GM23248 (cell line): ENCODE measurements around the gene RAMP1. TPM values are rescaled to one million over a fixed set of nuclear protein-coding genes. Genes with fewer than 3 reads are reported as not detected.

ENCODE experiments used
- DNase-seq: peaks from one replicate; pipeline ENCODE4 v3.0.0-alpha.2; 2015
- H2AFZ ChIP-seq: fragments of 200-600 bp; sonication (generic); 2 replicates; pipeline ENCODE4 v1.6.1; 2016; ENCODE audit warnings: antibody characterized with exemption
- H3F3A ChIP-seq: fragments of 200-600 bp; sonication (generic); 2 replicates; pipeline ENCODE4 v1.6.1; 2016; ENCODE audit warnings: mild to moderate bottlenecking, antibody characterized with exemption, mixed run types; ENCODE audit not compliant: insufficient read depth
- H3K27ac ChIP-seq: fragments of 200-600 bp; sonication (generic); 2 replicates; pipeline ENCODE4 v1.5.1; 2016; ENCODE audit warnings: mild to moderate bottlenecking
- H3K27me3 ChIP-seq: fragments of 200-600 bp; sonication (generic); replicated peaks from 2 replicates; pipeline ENCODE4 v1.6.1; 2016; ENCODE audit warnings: mild to moderate bottlenecking; ENCODE audit not compliant: insufficient read depth
- H3K36me3 ChIP-seq: fragments of 200-600 bp; sonication (generic); 2 replicates; pipeline ENCODE4 v1.6.1; 2016; ENCODE audit warnings: low read depth, mild to moderate bottlenecking
- H3K4me1 ChIP-seq: fragments of 200-600 bp; sonication (generic); 2 replicates; pipeline ENCODE4 v1.6.1; 2016; ENCODE audit warnings: mild to moderate bottlenecking; ENCODE audit not compliant: insufficient read depth
- H3K4me2 ChIP-seq: fragments of 200-600 bp; sonication (generic); one replicate; pipeline ENCODE4 v1.6.1; 2016; ENCODE audit warnings: mild to moderate bottlenecking; ENCODE audit not compliant: unreplicated experiment
- H3K4me3 ChIP-seq: fragments of 200-600 bp; sonication (generic); 2 replicates; pipeline ENCODE4 v1.5.1; 2016; ENCODE audit warnings: mild to moderate bottlenecking
- H3K79me2 ChIP-seq: fragments of 200-600 bp; sonication (generic); 2 replicates; pipeline ENCODE4 v1.6.1; 2016; ENCODE audit warnings: mild to moderate bottlenecking; ENCODE audit not compliant: insufficient read depth
- H3K9ac ChIP-seq: fragments of 200-600 bp; sonication (generic); 2 replicates; pipeline ENCODE4 v1.6.1; 2016; ENCODE audit warnings: mild to moderate bottlenecking
- H3K9me2 ChIP-seq: fragments of 200-600 bp; sonication (generic); 2 replicates; pipeline ENCODE4 v1.6.1; 2016; ENCODE audit warnings: mixed run types, mild to moderate bottlenecking, moderate library complexity; ENCODE audit not compliant: insufficient read depth
- H3K9me3 ChIP-seq: fragments of 200-600 bp; sonication (generic); one replicate; pipeline ENCODE4 v1.6.1; 2017; ENCODE audit warnings: low read depth
- H4K20me1 ChIP-seq: fragments of 200-600 bp; sonication (generic); 2 replicates; pipeline ENCODE4 v1.6.0; 2016; ENCODE audit not compliant: insufficient read depth
- EZH2 ChIP-seq: fragments of 200-600 bp; sonication (generic); IDR thresholded peaks from 2 replicates; pipeline ENCODE4 v1.6.1; 2018; ENCODE audit warnings: antibody characterized with exemption, mild to moderate bottlenecking; ENCODE audit not compliant: insufficient read depth, poor library complexity, severe bottlenecking
- EZH2phosphoT487 ChIP-seq: fragments of 200-600 bp; sonication (generic); IDR thresholded peaks from 2 replicates; pipeline ENCODE4 v1.6.1; 2018; ENCODE audit warnings: antibody characterized with exemption, moderate library complexity, mild to moderate bottlenecking, low read depth; ENCODE audit not compliant: insufficient read depth
- WGBS, 2 experiments: methylation state at CpG; one replicate each; pipeline ENCODE4 v1.1.6; 2015 to 2017; ENCODE audit warnings: low lambda C conversion rate in 2 of 2, low coverage in 1 of 2; ENCODE audit errors: missing lambda C conversion rate in 2 of 2; 5-methylcytosine and 5-hydroxymethylcytosine counted together
- in situ Hi-C: fragments of 300-500 bp; cut with MboI; formaldehyde crosslinking; loops from 2 replicates; pipeline ENCODE4 v1.15.0; 2020
- polyA plus RNA-seq: library from polyadenylated mRNA; unstranded; fragments of >200 nt; fragmentation: Nextera tagmentation; extraction: Ambion mirVana; gene quantifications from 2 replicates; pipeline ENCODE4 v1.2.1, GENCODE V29; 2016
- total RNA-seq: library from RNA; depleted of rRNA; stranded (reverse); fragments of >200 nt; shearing (Covaris generic); gene quantifications from 2 replicates; pipeline ENCODE4 v1.2.3, GENCODE V29; 2014

The RAMP1 gene
- total and polyA plus RNA-seq, 2 experiments from 2014 or later: 4.1 to 11.1 TPM

DNA sequence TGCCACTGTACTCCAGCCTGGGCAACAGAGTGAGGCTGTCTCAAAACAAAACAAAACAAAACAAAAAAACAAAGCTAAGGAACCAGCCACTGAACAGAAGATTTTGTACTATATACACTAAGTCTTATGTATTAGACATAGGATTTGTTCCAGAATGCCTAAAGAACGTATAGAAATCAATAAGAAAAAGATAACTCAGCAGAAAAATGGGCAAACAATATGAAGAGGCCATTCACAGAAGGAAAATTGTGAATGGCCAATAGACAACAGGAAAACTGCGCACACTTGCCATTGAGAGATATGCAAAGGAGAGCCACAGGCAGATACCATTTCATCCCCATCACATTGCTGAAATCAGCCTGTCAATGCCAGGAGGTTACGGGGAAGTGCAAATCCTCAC lies 92.5 kb downstream of the RAMP1 start:
- H3K27ac ChIP-seq: no peak overlapping the region
- no peak overlapping the region for H3K9ac ChIP-seq
- H3K4me3 ChIP-seq: no peak overlapping the region
- H3K4me2 ChIP-seq: no peak overlapping the region
- no peaks in the 10 kb centered on the region for H3K4me1 ChIP-seq
- H3K36me3 ChIP-seq: no peaks in the 10 kb centered on the region
- no peak for DNase-seq
- TF ChIP-seq EZH2phosphoT487: no peak
- no peak for TF ChIP-seq EZH2
- H3K9me3 ChIP-seq: no peaks in the 10 kb centered on the region
- H4K20me1 ChIP-seq: no peaks in the 10 kb centered on the region
- WGBS, 2 experiments: 63 to 64% methylated on average over 3 of the region's 3 CpGs
- in situ Hi-C loops: no loop called here
- no peaks in the 10 kb centered on the region for H3F3A ChIP-seq
- no peaks in the 10 kb centered on the region for H3K9me2 ChIP-seq
- H2AFZ ChIP-seq: no peak overlapping the region
- no peaks in the 10 kb centered on the region for H3K79me2 ChIP-seq
- H3K27me3 ChIP-seq: peaks cover 32% of the 10 kb centered on the region; the same call in 1 of the 2 replicates

DNA sequence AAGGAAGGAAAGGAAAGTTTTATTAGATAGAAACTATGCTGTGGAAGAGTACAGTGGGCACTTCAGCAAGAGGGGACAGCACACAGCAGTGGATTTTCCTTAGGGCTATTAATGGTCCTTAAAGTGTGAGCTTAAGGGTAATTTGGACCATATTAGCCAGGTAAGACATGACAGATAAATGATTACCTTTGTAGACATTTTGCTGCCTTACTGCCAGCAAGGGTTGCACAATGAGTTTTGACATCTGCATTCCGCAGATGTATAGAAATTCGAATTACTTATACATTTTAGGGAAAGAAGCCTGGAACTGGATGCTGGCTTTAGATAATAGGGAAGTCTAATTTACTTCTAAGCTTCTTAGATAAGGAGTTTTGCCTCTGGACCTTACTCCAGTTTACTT lies 93.4 kb downstream of the RAMP1 start:
- Histone ChIP-seq H3K4me3 (no peak overlapping the region), H3F3A (no peaks in the 10 kb centered on the region), H3K9me3 (no peaks in the 10 kb centered on the region), H3K4me2 (no peak overlapping the region), H4K20me1 (no peaks in the 10 kb centered on the region), H3K36me3 (no peaks in the 10 kb centered on the region), H3K27me3 (peaks cover 34% of the 10 kb centered on the region; the same call in 1 of the 2 replicates), H2AFZ (no peak overlapping the region), H3K9me2 (no peaks in the 10 kb centered on the region), H3K27ac (no peak overlapping the region), H3K79me2 (no peaks in the 10 kb centered on the region), H3K9ac (no peak overlapping the region), H3K4me1 (no peaks in the 10 kb centered on the region)
- 70 to 89% methylated on average over 2 of the region's 2 CpGs for WGBS, 2 experiments
- in situ Hi-C loops: no loop called here
- DNase-seq: no peak
- no peak for TF ChIP-seq EZH2phosphoT487
- no peak for TF ChIP-seq EZH2

DNA sequence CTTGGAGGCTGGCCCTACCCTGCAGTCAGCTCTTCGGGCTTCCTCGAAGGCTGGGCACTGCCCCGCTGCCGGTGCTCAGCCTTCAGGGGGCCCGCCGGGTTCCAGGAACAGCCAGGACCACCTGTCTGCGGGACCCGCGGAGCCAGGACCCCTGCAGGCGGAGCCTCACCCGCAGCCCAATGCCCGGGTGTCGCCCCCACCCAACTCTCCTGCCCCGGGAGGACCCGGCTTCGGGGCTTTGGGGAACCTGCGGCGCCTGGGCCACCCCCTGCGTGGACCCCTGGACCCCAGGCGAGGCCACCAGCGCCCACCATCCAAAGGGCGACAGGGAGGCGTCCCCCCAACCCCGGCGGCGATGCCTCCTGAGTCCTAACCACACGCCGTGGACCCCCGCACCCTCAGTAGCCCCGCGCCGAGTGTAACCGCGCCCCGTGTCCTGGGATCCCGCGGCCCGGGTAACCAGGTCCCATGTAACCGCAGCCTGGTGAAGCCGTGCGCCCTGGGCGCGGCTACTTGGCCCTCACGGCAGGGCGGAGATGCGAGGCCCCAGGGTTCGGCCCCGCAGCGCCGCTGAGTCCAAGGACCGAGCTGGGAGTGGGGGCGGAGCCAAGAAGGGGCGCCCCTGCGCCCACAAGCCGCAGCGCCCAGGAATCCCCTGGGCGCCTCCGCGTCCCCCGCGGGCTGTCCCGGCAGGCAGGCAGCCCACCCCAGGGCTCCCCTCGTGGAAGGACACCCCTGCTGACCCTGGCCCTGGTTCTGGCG lies 96.4 kb downstream of the RAMP1 start:
- Histone ChIP-seq H3F3A (no peaks in the 10 kb centered on the region), H3K9me3 (no peaks in the 10 kb centered on the region), H4K20me1 (no peaks in the 10 kb centered on the region), H3K4me1 (no peaks in the 10 kb centered on the region), H3K4me2 (peak overlapping the region; percentile 81), H2AFZ (peak overlapping the region; percentile 45; the same call in 1 of the 2 replicates), H3K36me3 (no peaks in the 10 kb centered on the region), H3K27ac (no peak overlapping the region), H3K79me2 (no peaks in the 10 kb centered on the region), H3K27me3 (peaks cover 34% of the 10 kb centered on the region; the same call in 1 of the 2 replicates), H3K9me2 (no peaks in the 10 kb centered on the region), H3K9ac (no peak overlapping the region), H3K4me3 (peak overlapping the region; percentile 58)
- in situ Hi-C loops: no loop called here
- WGBS, 2 experiments: 4 to 5% methylated on average over 47 to 54 of the region's 64 CpGs
- TF ChIP-seq EZH2: no peak
- TF ChIP-seq EZH2phosphoT487: no peak
- DNase-seq: peak; percentile 52

DNA sequence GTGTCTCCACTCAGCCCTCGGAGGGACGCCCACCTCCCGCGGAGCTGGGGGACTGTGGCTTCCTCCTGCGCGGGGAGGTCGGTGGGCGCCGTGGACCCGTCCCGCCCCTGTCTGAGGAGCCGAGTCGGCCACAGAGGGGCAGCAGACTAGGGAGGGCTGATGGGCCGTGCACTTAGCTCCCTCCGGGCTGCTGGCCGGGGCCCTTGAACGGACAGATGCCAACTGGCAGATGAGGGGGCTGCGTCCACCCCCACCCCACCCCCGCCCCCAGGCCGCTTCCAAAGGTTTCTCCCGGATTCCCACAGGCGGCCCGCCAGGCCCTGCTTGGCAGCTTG lies 96.9 kb downstream of the RAMP1 start:
- peaks cover 34% of the 10 kb centered on the region; the same call in 1 of the 2 replicates for H3K27me3 ChIP-seq
- H4K20me1 ChIP-seq: no peaks in the 10 kb centered on the region
- H3K9ac ChIP-seq: no peak overlapping the region
- no peak overlapping the region for H3K27ac ChIP-seq
- peak overlapping the region; percentile 58 for H3K4me3 ChIP-seq
- no peaks in the 10 kb centered on the region for H3K4me1 ChIP-seq
- no peaks in the 10 kb centered on the region for H3K9me3 ChIP-seq
- TF ChIP-seq EZH2 (no peak), EZH2phosphoT487 (no peak)
- DNase-seq: no peak
- WGBS, 2 experiments: 21 to 22% methylated on average over 20 to 23 of the region's 23 CpGs
- H3K79me2 ChIP-seq: no peaks in the 10 kb centered on the region
- peak overlapping the region; percentile 81 for H3K4me2 ChIP-seq
- H3K36me3 ChIP-seq: no peaks in the 10 kb centered on the region
- in situ Hi-C loops: no loop called here
- no peaks in the 10 kb centered on the region for H3K9me2 ChIP-seq
- peak overlapping the region; percentile 45; the same call in 1 of the 2 replicates for H2AFZ ChIP-seq
- H3F3A ChIP-seq: no peaks in the 10 kb centered on the region
